NCI-H1417 treated with DMSO at 0.1 percent for 48 hours (cell line): ENCODE results near the gene SIAH3.

Experiments used
- DNase-seq: peaks from one replicate; lab custom pipeline; 2025; lab: John Stamatoyannopoulos, UW

SIAH3 gene

DNA sequence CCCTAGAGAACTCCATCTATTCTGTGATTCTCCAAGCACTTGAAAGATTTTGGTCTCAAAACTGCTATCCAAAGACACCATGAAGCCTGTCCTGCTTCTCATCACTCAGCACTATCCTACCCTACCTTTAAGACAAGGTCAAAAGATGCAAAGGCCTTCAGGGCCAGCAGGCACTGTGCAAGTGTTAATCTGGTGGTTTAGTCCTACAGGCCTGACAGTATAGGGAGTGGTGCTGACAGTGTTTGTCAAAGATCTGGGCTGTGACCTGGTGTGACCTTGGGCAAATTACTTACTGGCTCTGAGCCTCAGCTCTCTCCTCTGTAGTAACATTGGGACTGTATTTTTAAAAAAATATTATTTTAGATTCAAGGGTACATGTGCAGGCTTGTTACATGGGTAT is 28.0 kb downstream of the SIAH3 start:
- no peak for DNase-seq

DNA sequence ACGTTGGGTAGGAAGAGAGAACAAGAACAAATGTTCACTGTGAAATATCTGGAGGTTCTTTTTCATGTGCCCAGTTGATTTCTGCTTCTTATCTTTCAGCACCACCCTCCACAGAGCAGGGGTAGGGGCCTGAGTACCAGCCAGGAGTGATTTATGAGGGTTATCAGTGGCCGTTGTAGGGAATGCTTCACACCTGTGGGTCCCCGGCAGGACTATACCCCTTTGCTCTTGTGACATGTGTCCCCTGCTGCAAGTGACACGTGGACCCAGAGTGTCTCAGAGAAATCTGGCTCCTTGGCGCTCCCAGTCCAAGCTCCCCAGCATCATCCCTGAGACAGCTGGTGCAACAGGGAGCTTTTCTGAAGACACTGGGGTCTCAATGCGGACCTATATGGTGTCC is 29.7 kb downstream of the SIAH3 start:
- DNase-seq, result no peak

- no peak for DNase-seq
Measured at GRCh38 chr13:45820106-45820838, 31.3 kb downstream of the SIAH3 start.

DNA sequence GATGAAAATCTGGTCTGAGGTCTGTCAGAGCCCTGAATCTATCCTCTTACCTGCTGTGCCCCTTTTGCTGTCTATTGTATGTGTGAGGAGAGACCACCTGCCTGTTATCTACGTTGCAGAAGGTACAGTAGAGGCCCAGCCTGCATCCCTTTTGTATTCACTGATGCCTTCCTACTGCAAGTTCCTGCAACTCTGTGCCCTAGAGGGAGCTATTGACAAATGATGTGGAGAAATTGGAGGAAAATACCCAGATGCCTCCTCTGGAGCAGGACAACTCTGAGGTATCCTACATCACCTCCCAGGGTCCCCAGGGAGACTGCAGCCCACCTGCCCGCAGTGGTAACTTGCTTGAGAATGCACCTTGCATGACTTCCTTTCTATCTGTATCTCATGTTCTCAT is 33.7 kb downstream of the SIAH3 start:
- no peak for DNase-seq

DNA sequence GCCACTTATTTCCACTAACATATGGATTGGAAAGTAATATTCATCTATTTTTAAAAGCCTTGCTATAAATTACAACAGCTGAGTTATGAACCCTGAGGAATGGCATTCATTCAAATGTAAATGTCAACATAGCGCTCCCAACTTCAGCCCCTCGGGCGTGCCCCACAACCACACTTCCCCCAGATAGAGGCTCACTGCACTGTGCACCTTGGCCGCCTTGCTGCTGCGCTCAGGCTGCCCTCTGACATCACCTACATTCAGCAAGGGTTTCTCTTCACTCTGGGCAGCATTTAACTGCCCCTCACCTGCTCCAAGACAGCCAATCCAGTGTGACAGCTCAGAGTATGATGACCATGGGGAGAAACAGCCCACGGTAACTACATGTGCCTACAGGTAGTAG is 35.1 kb downstream of the SIAH3 start:
- no peak for DNase-seq

DNA sequence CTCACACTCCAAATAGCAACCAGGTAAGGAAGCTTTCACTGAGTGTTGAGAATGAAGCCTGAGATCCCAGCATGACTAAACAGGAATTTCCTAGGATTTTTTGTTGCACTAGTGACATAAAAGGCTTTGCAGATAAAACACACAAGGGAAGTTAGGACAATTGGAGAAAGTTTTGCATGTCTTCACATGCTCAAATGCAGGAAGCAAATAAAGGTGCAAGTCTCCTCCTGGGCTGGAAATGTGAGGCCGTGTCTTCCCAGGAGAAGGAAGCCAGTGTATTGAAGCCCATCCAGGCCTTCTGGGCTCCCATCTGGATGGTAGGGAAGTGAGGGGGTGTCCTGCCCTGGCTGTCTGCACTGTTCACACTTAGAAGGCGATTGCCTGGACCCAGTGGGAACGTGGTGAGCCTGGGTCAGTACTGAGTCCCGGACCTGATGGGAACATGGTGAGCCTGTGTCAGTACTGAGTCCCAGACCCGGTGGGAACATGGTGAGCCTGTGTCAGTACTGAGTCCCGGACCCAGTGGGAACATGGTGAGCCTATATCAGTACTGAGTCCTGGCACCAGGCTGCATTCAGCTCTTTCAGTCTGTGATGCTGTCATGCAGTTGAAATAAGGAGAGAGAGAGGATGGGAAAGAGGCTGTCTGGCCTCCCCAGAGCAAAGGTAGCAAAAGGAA is 38.7 kb downstream of the SIAH3 start:
- no peak for DNase-seq

GRCh38 chr13:45811891-45812694 is 39.5 kb downstream of the SIAH3 start:
- no peak for DNase-seq

GRCh38 chr13:45809801-45810394 is 41.7 kb downstream of the SIAH3 start:
- no peak for DNase-seq

DNA sequence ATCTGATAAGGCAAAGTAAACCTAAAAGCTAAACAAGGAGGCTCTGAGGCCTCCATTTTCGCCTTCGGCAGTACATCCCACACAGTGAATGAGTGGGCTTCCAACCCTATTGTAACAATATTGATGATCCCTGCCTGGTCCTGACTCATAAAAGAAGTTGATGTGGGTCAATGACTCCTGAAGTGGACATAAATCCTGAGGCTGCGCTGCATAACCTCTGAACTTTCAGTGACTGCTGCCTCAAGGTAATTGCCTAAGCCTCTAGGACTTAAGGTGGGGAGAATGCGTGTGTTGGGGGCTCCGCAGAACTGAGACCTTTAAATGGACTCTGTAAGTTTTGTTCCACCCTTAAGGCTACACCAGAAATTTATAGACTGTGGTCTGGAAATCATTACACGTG is 42.6 kb downstream of the SIAH3 start:
- no peak for DNase-seq

GRCh38 chr13:45807520-45808099 is 43.9 kb downstream of the SIAH3 start:
- peak; percentile 54 for DNase-seq

- DNase-seq, result no peak
Measured at GRCh38 chr13:45800485-45800884, 51.1 kb downstream of the SIAH3 start.

DNA sequence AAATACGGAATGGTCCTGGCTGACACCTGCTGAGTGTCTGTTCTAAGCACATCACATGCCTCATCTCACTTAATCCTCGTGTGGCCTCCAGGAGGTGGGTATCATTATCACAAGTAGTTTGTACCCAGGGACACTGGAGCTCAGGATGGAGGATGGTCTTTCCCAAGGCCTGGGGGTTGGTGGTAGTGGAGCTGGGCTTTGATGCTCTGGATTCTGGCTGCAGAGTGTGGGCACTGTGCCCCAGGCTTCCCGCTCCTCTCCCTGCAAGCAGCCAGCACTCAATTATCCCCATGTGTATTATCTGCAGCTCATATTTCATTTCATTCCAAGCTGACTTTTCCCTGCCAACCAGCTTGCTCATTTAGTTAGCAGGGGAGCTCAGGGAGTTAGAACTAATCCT is 52.1 kb downstream of the SIAH3 start:
- no peak for DNase-seq

- no peak for DNase-seq
Measured at GRCh38 chr13:45798851-45799250, 52.7 kb downstream of the SIAH3 start.

- no peak for DNase-seq
Measured at GRCh38 chr13:45796426-45797235, 54.9 kb downstream of the SIAH3 start.

GRCh38 chr13:45792827-45793303 is 58.7 kb downstream of the SIAH3 start:
- DNase-seq, result no peak

- no peak for DNase-seq
Measured at GRCh38 chr13:45788011-45788410, 63.5 kb downstream of the SIAH3 start.

GRCh38 chr13:45787346-45787745 is 64.2 kb downstream of the SIAH3 start:
- no peak for DNase-seq

DNA sequence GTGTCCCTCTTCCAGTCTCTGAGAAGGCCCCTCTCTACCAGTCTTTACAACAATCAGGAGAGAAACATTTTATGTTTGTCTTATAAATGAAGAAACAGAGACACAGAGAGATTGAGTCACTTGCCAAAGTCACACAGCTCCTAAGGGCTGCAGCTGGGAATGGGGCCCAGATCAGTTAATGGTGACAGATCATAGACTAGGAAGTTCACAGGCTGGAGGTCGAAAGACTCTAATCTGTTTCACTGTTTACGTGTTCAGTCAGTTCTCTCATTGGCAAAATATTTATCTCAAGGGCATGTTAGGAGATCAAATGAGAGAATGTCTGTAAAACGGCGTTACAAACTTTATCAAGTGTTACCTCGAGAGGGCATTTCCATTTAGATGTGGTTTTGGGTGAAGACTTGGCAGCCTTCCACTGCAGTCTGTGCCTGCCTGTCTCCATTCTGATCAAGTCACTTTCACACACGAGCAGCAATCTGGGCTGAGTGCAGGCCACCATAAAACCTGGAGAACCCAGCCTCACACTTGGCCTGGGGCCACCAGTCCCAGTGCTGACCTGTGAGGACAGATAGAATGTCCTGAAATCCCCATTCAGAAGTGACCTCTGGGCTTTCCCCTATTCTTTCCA is 65.1 kb downstream of the SIAH3 start:
- DNase-seq, result no peak

DNA sequence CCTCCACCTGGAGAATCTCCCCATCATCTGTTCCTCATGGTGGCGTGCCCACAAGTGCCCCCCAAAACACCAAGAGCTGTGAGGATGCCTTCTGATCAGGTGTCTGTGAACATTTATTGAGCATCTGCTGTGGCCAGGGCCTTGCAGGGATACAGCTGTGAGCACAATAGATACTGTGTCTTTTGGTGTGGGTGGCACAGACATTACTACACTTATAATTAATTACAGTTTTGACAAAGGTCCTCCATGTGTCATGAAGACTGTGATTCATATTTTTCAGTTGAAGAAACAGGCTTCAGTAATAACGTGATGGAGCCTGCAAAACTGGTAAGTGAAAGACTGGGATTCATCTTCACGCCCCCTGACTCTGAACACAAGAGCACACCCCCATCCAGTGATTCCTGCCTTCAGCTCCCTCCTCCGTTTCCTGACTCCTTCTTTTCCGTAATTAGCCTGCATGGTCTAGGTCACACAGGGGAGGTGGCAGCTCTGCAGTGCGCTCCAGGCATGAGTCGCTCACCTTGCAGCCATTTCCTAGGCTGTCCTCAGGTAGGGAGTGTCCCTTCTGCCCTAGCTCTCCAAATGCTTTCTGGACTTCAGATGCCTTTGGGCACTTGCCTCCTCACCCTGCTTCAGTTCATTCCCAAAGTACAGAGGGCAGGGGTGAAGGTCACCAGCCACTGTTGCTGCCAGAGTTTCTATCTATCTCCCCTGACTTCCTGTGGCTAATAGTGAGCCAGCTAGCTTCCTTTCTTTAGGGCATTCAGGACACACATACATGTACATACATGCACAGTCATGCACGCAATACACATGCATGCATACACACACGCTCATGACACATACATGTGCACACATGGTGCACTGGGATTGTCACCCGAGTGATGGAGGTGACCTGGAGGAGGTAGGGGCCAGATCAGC is 66.5 kb downstream of the SIAH3 start:
- DNase-seq, result no peak
